HCT116 (cell line): ENCODE results near the gene PRDM2. TPM values are rescaled to one million over a fixed set of nuclear protein-coding genes. Genes with fewer than 3 reads are reported as not detected.

Experiments used
- ATAC-seq: fragments of 200-7000 bp; cut with Tn5 transposase; 2 replicates; pipeline ENCODE4 v1.9.1; 2020; ENCODE audit warnings: mild to moderate bottlenecking, moderate library complexity
- BruUV-seq: library from RNA; stranded (reverse); fragments of 400-500 nt; replicated peaks from 2 replicates; lab custom pipeline; 2021; lab: Mats Ljungman, UMichigan
- CTCF ChIA-PET: fragments of 300-600 bp; sonication (Branson Sonifier 250); formaldehyde crosslinking; loops from one replicate; lab custom pipeline; 2021; ENCODE audit warnings: antibody characterized with exemption; lab: Charles Lee
- POLR2A ChIA-PET: fragments of 300-600, 350-600 bp; sonication (Branson Sonifier 250); formaldehyde crosslinking; loops from one replicate; lab custom pipeline; 2021; ENCODE audit warnings: antibody characterized with exemption; lab: Charles Lee
- RAD21 ChIA-PET, 2 experiments: fragments of 300-600 bp; sonication (Branson Sonifier 250); formaldehyde crosslinking; loops; one replicate each; lab custom pipeline; 2023; ENCODE audit warnings: low total read pairs in 2 of 2; ENCODE audit not compliant: uncharacterized antibody in 2 of 2, unreplicated experiment in 2 of 2, low non-redundant PET in 1 of 2; lab: Charles Lee
- DNase-seq: peaks from one replicate; pipeline ENCODE4 v3.0.0-alpha.2; 2010; ENCODE audit warnings: low read depth, low spot score
- H2AFZ ChIP-seq: fragments of 200-600 bp; shearing (Covaris generic), sonication (generic); 2 replicates; pipeline ENCODE4 v1.6.1; 2017; ENCODE audit warnings: low read depth, mixed run types, mixed read lengths, antibody characterized with exemption, low read length; ENCODE audit not compliant: poor library complexity, severe bottlenecking
- H3K27ac ChIP-seq: 2 replicates; pipeline ENCODE4 v1.5.1; 2012; ENCODE audit warnings: low read depth, low read length
- H3K27me3 ChIP-seq: fragments of 200-600 bp; sonication (generic); 2 replicates; pipeline ENCODE4 v1.6.1; 2016; ENCODE audit warnings: mixed run types, low read length, mixed read lengths; ENCODE audit not compliant: insufficient read depth
- H3K36me3 ChIP-seq, 2 experiments: fragments of 200-500 bp in 1 of 2; fragments of 200-600 bp in 1 of 2; sonication (Bioruptor generic) in 1 of 2; sonication (generic) in 1 of 2; 2 replicates each; pipeline versions ENCODE4 v1.5.1 to v1.6.1; 2014 to 2016; ENCODE audit warnings: low read length in 2 of 2, inconsistent platforms in 1 of 2, mixed read lengths in 1 of 2, mixed run types in 1 of 2; ENCODE audit not compliant: insufficient read depth in 2 of 2, control insufficient read depth in 1 of 2
- H3K4me1 ChIP-seq, 2 experiments: fragments of 200-600 bp in 1 of 2; sonication (generic) in 1 of 2; 2 replicates each; pipeline versions ENCODE4 v1.5.1 to v1.6.1; 2012 to 2017; ENCODE audit warnings: low read length in 2 of 2, inconsistent platforms in 1 of 2, mild to moderate bottlenecking in 1 of 2, mixed read lengths in 1 of 2, mixed run types in 1 of 2, moderate library complexity in 1 of 2; ENCODE audit not compliant: insufficient read depth in 2 of 2, control insufficient read depth in 1 of 2
- H3K4me2 ChIP-seq: fragments of 200-600 bp; sonication (generic); 2 replicates; pipeline ENCODE4 v1.6.1; 2017; ENCODE audit warnings: mixed run types, low read length, mixed read lengths
- H3K4me3 ChIP-seq, 2 experiments: fragments of 200-600 bp in 1 of 2; sonication (generic) in 1 of 2; replicated peaks in 1 of 2; 2 replicates each; pipeline ENCODE4 v1.5.1; 2011 to 2016; ENCODE audit warnings: low read length in 2 of 2, control low read depth in 1 of 2, low read depth in 1 of 2, mild to moderate bottlenecking in 1 of 2, mixed read lengths in 1 of 2, mixed run types in 1 of 2
- H3K79me2 ChIP-seq: fragments of 200-600 bp; sonication (generic); 2 replicates; pipeline ENCODE4 v1.6.1; 2017; ENCODE audit warnings: mild to moderate bottlenecking, mixed run types, low read length, moderate library complexity, mixed read lengths; ENCODE audit not compliant: insufficient read depth
- H3K9ac ChIP-seq: fragments of 200-600 bp; sonication (generic); 2 replicates; pipeline ENCODE4 v1.6.1; 2016; ENCODE audit warnings: low read length, mixed read lengths
- H3K9me2 ChIP-seq: fragments of 200-600 bp; sonication (generic), shearing (Covaris generic); 2 replicates; pipeline ENCODE4 v1.6.1; 2017; ENCODE audit warnings: mixed run types, mild to moderate bottlenecking, moderate library complexity; ENCODE audit not compliant: insufficient read depth
- H3K9me3 ChIP-seq, 2 experiments: fragments of 200-500 bp in 1 of 2; fragments of 200-600 bp in 1 of 2; sonication (Bioruptor generic) in 1 of 2; sonication (generic) in 1 of 2; 2 replicates each; pipeline ENCODE4 v1.6.1; 2014 to 2017; ENCODE audit warnings: low read length in 2 of 2, mixed read lengths in 2 of 2, inconsistent platforms in 1 of 2, low read depth in 1 of 2, mild to moderate bottlenecking in 1 of 2, mixed run types in 1 of 2, moderate library complexity in 1 of 2; ENCODE audit not compliant: control insufficient read depth in 1 of 2, insufficient read depth in 1 of 2
- H4K20me1 ChIP-seq: fragments of 200-600 bp; sonication (generic), shearing (Covaris generic); 2 replicates; pipeline ENCODE4 v1.6.1; 2017; ENCODE audit warnings: mixed run types, mild to moderate bottlenecking, moderate library complexity; ENCODE audit not compliant: insufficient read depth
- POLR2AphosphoS5 ChIP-seq: IDR thresholded peaks from 2 replicates; pipeline ENCODE4 v1.6.1; 2011; ENCODE audit warnings: mild to moderate bottlenecking, low read depth, low read length, moderate library complexity
- RAD21 ChIP-seq: IDR thresholded peaks from 2 replicates; pipeline ENCODE4 v1.6.1; 2012; ENCODE audit warnings: low read depth, mild to moderate bottlenecking
- REST ChIP-seq: IDR thresholded peaks from 2 replicates; pipeline ENCODE4 v1.6.1; 2012; ENCODE audit warnings: low read depth
- SIN3A ChIP-seq: IDR thresholded peaks from 2 replicates; pipeline ENCODE4 v1.6.1; 2012; ENCODE audit warnings: low read depth
- SRF ChIP-seq: IDR thresholded peaks from 2 replicates; pipeline ENCODE4 v1.6.1; 2012; ENCODE audit warnings: low read depth
- YY1 ChIP-seq: IDR thresholded peaks from 2 replicates; pipeline ENCODE4 v1.6.1; 2011; ENCODE audit warnings: low read length, low read depth, moderate library complexity, mild to moderate bottlenecking; ENCODE audit not compliant: insufficient replicate concordance; ENCODE audit errors: extremely low read depth
- ZNF274 ChIP-seq: fragments of 200-500 bp; sonication (Bioruptor generic); IDR thresholded peaks from 2 replicates; pipeline ENCODE4 v1.6.1; 2014; ENCODE audit warnings: mild to moderate bottlenecking, low read depth, low read length, inconsistent platforms
- intact Hi-C: fragments of 100-400 bp; cut with micrococcal nuclease; formaldehyde crosslinking; loops from 2 replicates; pipeline ENCODE4 v1.10.0; 2022
- total RNA-seq: library from RNA; stranded (reverse); gene quantifications from one replicate; pipeline ENCODE4 v1.2.1, GENCODE V29; 2021; ENCODE audit not compliant: unreplicated experiment

The PRDM2 gene
- total RNA-seq, 1 experiment from 2014 or later: 17.3 TPM

GRCh38 chr1:13786541-13786940 lies 86.6 kb downstream of the PRDM2 start:
- CTCF ChIA-PET: no interaction called here
- BruUV-seq: no TSS peak

More at GRCh38 chr1:13786541-13786940, 86.6 kb downstream of the PRDM2 start:
- ChIA-PET RAD21 (no interaction called here), POLR2A (no interaction called here)
- DNase-seq: no peak
- H3K4me3 ChIP-seq: no peak overlapping the region
- no peaks in the 10 kb centered on the region for H3K9me3 ChIP-seq
- no peaks in the 10 kb centered on the region for H3K27me3 ChIP-seq
- H2AFZ ChIP-seq: no peak overlapping the region
- H3K36me3 ChIP-seq: peaks cover 4% of the 10 kb centered on the region in 2 experiments; a peak in 1 of 4 replicates
- no peak overlapping the region for H3K27ac ChIP-seq
- H3K4me2 ChIP-seq: no peak overlapping the region
- no peak overlapping the region for H3K9ac ChIP-seq
- no peaks in the 10 kb centered on the region for H3K4me1 ChIP-seq
- no peak for ATAC-seq
- H3K79me2 ChIP-seq: peaks cover 47% of the 10 kb centered on the region
- no peaks in the 10 kb centered on the region for H3K9me2 ChIP-seq
- no peak for TF ChIP-seq SIN3A
- no peak for TF ChIP-seq POLR2AphosphoS5
- no peak for TF ChIP-seq RAD21
- TF ChIP-seq ZNF274: no peak
- no peak for TF ChIP-seq YY1
- TF ChIP-seq REST: no peak
- no peak for TF ChIP-seq SRF
- intact Hi-C loops: no loop called here
- no peaks in the 10 kb centered on the region for H4K20me1 ChIP-seq
